Nephron progenitor cell (in vitro differentiated cells): Measurements from ENCODE around the gene STT3B.

ENCODE experiments used
- DNase-seq: peaks from one replicate; pipeline ENCODE4 v3.0.0; 2021
- H3K27ac Mint-ChIP-seq: 2 replicates; pipeline ENCODE4 v1.8.0; 2021; ENCODE audit warnings: mild to moderate bottlenecking, moderate library complexity, mixed read lengths
- H3K27me3 Mint-ChIP-seq: 2 replicates; pipeline ENCODE4 v1.8.0; 2021; ENCODE audit warnings: mild to moderate bottlenecking, low read depth, mixed read lengths; ENCODE audit not compliant: poor library complexity
- H3K36me3 Mint-ChIP-seq: 2 replicates; pipeline ENCODE4 v1.8.0; 2021; ENCODE audit warnings: low read depth, mixed read lengths
- H3K4me1 Mint-ChIP-seq: 2 replicates; pipeline ENCODE4 v1.8.0; 2021; ENCODE audit warnings: mixed read lengths
- H3K4me3 Mint-ChIP-seq: 2 replicates; pipeline ENCODE4 v1.8.0; 2021; ENCODE audit warnings: mild to moderate bottlenecking, moderate library complexity, mixed read lengths
- H3K9me3 Mint-ChIP-seq: 2 replicates; pipeline ENCODE4 v1.8.0; 2021; ENCODE audit warnings: mild to moderate bottlenecking, moderate library complexity, mixed read lengths
- TF ChIP-seq, protein P1 (sequence below): fragments of 200-600 bp; sonication (generic); IDR thresholded peaks from 2 replicates; pipeline ENCODE4 v1.5.0; 2021; ENCODE audit warnings: antibody characterized with exemption

The STT3B gene

DNA sequence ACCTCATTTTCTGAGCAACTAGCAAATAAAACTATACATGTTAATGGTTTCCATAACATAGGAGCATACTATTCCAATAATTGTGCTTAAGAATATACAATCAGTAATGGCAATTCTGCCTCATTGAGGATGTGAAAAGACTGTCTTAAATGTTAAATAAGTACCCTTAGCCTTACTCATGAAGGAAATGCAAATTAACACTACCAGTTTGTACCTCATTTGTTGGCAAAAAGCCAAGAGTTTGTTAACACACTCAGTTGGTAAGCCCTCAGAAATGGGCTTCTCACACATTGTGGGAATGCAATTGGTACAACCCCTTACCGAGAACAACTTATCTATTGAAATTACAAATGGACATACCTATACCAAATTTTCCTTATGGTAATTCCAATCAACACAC lies 9.2 kb upstream of the STT3B start:
- Mint-ChIP-seq H3K9me3 (peaks cover 11% of the 10 kb centered on the region), H3K36me3 (no peaks in the 10 kb centered on the region), H3K4me3 (no peak overlapping the region), H3K4me1 (no peaks in the 10 kb centered on the region), H3K27ac (no peak overlapping the region), H3K27me3 (no peaks in the 10 kb centered on the region)
- DNase-seq = no peak
- TF ChIP-seq, protein P1, sequence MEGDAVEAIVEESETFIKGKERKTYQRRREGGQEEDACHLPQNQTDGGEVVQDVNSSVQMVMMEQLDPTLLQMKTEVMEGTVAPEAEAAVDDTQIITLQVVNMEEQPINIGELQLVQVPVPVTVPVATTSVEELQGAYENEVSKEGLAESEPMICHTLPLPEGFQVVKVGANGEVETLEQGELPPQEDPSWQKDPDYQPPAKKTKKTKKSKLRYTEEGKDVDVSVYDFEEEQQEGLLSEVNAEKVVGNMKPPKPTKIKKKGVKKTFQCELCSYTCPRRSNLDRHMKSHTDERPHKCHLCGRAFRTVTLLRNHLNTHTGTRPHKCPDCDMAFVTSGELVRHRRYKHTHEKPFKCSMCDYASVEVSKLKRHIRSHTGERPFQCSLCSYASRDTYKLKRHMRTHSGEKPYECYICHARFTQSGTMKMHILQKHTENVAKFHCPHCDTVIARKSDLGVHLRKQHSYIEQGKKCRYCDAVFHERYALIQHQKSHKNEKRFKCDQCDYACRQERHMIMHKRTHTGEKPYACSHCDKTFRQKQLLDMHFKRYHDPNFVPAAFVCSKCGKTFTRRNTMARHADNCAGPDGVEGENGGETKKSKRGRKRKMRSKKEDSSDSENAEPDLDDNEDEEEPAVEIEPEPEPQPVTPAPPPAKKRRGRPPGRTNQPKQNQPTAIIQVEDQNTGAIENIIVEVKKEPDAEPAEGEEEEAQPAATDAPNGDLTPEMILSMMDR = no peak

DNA sequence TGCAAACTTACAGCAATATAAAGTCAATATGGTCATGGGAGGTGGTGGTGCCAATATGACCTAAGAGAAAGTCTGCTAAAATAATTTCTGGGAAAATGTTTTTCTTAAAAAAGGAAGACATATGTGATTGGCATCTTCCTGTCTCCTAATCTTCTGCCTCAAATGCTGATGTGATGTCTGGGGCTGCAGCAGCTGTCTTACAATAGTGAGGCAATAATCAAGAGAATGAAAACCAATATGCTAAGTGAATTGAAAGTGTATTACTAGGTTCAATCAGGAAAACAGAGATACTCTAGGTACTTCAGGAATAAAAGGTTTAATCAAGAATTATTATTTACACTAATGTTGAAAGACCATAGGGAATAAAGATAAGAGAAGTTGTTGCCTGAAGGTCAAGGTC lies 7.2 kb upstream of the STT3B start:
- Mint-ChIP-seq H3K4me1 (no peaks in the 10 kb centered on the region), H3K9me3 (peaks cover 11% of the 10 kb centered on the region), H3K27ac (no peak overlapping the region), H3K36me3 (no peaks in the 10 kb centered on the region), H3K4me3 (no peak overlapping the region), H3K27me3 (no peaks in the 10 kb centered on the region)
- TF ChIP-seq, protein P1 = no peak
- DNase-seq = no peak

DNA sequence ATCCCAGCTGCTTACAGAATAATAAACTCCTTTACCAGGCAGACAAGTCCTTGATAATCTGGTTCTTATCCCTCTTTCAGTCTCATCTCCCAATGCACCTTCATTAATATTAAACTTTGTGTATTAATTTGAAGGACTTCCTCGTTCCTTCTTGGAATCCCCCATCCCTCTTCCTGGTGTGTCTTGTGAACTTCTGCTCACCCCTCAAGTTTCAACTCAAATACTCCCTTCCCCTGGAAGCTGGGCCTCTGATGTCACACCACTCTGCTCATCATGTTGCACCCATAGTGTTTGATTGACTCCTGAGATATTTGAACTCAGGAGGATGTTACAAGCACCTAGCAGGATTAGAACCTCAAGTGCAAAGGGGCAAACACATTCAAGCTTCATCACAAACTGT lies 3.3 kb upstream of the STT3B start:
- H3K27ac Mint-ChIP-seq = no peak overlapping the region
- no peak overlapping the region for H3K4me3 Mint-ChIP-seq
- H3K4me1 Mint-ChIP-seq = peaks cover 5% of the 10 kb centered on the region
- H3K27me3 Mint-ChIP-seq = no peaks in the 10 kb centered on the region
- DNase-seq = no peak
- TF ChIP-seq, protein P1 = no peak
- H3K36me3 Mint-ChIP-seq = no peaks in the 10 kb centered on the region
- peaks cover 11% of the 10 kb centered on the region for H3K9me3 Mint-ChIP-seq

DNA sequence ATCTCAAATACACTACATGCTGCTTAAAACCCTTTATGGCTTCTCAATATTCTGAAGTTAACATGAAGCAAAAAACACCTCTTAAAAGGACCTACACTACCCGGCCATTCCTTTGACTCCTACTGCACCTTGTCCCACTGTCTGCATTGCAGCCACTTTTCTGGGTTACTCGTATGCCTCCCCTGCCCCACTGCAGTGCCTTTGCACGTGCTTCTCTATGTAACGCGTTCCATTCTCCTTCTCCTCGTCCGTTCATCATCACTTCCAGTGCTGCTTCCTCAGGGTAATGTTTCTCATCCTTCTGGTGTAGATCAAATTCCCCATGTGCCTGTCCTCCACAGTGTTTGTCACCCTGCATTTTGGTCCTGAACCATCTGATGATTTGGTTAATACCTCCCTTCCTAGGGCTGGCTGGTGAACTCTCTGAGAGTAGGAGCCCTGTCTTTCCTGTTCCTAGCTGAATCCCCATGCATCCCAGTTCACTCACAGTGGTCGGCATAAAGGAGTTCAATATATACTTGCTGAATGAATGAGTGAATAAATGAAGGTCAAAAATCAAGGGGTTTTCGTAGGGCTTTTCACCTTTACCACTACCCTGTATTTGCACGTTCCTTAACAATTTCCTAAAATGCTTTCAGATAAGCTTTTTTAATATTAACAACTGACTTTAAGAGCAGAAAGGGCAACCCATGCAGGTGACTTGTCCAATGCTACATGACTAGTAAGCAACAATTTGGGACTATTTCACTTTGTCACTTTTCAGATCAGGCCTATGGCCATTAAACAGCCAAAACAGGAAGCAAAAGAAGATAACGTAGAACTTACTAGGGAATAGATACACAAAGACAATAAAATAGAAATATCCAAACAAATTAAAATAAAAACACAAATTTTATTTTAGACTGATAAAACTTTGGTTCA lies 2.4 kb upstream of the STT3B start:
- no peaks in the 10 kb centered on the region for H3K36me3 Mint-ChIP-seq
- H3K4me1 Mint-ChIP-seq = peaks cover 9% of the 10 kb centered on the region
- TF ChIP-seq, protein P1 = no peak

DNA sequence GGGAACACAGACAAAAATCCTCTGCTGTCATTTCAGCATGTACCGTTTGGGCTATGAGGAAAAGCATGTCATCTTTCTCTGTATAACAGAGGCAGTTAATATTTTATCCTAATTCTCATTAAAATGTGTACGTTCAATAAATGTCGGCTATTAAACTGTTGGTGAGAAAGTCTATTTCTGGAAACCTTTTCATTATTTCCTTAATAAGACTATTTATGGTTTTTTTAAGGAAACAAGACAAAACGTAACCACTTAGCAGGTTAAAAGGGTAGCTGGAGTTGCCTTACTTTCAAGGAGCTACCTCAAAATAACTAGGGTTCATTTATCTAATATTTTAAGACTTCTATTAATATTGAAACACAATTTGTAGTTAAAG lies 1.8 kb upstream of the STT3B start:
- Mint-ChIP-seq H3K27me3 (no peaks in the 10 kb centered on the region), H3K27ac (no peak overlapping the region), H3K4me1 (peaks cover 12% of the 10 kb centered on the region), H3K4me3 (no peak overlapping the region), H3K9me3 (peaks cover 7% of the 10 kb centered on the region), H3K36me3 (no peaks in the 10 kb centered on the region)
- TF ChIP-seq, protein P1 = no peak
- no peak for DNase-seq

More for the DNA sequence above, 2.4 kb upstream of the STT3B start:
- no peak overlapping the region for H3K27ac Mint-ChIP-seq
- no peak for DNase-seq
- H3K27me3 Mint-ChIP-seq = no peaks in the 10 kb centered on the region
- H3K4me3 Mint-ChIP-seq = no peak overlapping the region
- H3K9me3 Mint-ChIP-seq = peaks cover 11% of the 10 kb centered on the region

DNA sequence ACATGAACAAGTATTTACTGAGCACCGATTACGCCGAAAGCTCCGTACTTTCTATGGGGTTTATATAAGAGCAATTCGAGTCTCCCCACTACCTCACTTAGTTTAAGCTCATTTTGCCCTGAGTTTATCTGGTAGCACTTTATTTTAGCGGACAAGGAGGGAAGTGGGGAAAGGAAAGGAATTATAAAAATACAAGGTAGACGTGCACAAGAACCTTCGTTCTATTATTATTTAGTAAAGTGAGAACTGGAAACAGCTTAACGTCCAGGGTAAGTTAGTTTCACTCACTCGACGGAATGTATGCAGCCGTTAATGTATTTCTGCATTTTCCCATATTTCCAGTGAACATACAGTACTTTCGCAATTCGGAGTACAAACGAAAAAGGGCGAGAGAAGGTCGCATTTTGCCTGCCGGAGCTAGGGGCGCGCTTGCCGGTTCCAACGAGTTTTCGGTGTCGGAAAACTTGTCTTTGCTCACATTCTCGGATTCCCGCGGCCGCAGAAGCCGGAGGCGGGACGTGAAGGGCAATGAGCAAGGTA lies 1.2 kb upstream of the STT3B start:
- Mint-ChIP-seq H3K4me1 (peaks cover 18% of the 10 kb centered on the region), H3K9me3 (peaks cover 5% of the 10 kb centered on the region), H3K36me3 (no peaks in the 10 kb centered on the region), H3K27me3 (no peaks in the 10 kb centered on the region), H3K4me3 (no peak overlapping the region), H3K27ac (peak overlapping the region; percentile 100)
- no peak for DNase-seq
- TF ChIP-seq, protein P1 = no peak
